ENCODE results near the gene HOXA2. TPM values are rescaled to one million over a fixed set of nuclear protein-coding genes. Genes with fewer than 3 reads are reported as not detected.

HOXA2 gene
- total and polyA plus RNA-seq, 2 of the 8 experiments (the other 6 are each of a cell fraction or from before 2014, with no cell fraction given) = not detected

GRCh38 chr7:27138985-27139333, 36.5 kb upstream of the HOXA2 start (continued):
- TF ChIP-seq, protein P1, sequence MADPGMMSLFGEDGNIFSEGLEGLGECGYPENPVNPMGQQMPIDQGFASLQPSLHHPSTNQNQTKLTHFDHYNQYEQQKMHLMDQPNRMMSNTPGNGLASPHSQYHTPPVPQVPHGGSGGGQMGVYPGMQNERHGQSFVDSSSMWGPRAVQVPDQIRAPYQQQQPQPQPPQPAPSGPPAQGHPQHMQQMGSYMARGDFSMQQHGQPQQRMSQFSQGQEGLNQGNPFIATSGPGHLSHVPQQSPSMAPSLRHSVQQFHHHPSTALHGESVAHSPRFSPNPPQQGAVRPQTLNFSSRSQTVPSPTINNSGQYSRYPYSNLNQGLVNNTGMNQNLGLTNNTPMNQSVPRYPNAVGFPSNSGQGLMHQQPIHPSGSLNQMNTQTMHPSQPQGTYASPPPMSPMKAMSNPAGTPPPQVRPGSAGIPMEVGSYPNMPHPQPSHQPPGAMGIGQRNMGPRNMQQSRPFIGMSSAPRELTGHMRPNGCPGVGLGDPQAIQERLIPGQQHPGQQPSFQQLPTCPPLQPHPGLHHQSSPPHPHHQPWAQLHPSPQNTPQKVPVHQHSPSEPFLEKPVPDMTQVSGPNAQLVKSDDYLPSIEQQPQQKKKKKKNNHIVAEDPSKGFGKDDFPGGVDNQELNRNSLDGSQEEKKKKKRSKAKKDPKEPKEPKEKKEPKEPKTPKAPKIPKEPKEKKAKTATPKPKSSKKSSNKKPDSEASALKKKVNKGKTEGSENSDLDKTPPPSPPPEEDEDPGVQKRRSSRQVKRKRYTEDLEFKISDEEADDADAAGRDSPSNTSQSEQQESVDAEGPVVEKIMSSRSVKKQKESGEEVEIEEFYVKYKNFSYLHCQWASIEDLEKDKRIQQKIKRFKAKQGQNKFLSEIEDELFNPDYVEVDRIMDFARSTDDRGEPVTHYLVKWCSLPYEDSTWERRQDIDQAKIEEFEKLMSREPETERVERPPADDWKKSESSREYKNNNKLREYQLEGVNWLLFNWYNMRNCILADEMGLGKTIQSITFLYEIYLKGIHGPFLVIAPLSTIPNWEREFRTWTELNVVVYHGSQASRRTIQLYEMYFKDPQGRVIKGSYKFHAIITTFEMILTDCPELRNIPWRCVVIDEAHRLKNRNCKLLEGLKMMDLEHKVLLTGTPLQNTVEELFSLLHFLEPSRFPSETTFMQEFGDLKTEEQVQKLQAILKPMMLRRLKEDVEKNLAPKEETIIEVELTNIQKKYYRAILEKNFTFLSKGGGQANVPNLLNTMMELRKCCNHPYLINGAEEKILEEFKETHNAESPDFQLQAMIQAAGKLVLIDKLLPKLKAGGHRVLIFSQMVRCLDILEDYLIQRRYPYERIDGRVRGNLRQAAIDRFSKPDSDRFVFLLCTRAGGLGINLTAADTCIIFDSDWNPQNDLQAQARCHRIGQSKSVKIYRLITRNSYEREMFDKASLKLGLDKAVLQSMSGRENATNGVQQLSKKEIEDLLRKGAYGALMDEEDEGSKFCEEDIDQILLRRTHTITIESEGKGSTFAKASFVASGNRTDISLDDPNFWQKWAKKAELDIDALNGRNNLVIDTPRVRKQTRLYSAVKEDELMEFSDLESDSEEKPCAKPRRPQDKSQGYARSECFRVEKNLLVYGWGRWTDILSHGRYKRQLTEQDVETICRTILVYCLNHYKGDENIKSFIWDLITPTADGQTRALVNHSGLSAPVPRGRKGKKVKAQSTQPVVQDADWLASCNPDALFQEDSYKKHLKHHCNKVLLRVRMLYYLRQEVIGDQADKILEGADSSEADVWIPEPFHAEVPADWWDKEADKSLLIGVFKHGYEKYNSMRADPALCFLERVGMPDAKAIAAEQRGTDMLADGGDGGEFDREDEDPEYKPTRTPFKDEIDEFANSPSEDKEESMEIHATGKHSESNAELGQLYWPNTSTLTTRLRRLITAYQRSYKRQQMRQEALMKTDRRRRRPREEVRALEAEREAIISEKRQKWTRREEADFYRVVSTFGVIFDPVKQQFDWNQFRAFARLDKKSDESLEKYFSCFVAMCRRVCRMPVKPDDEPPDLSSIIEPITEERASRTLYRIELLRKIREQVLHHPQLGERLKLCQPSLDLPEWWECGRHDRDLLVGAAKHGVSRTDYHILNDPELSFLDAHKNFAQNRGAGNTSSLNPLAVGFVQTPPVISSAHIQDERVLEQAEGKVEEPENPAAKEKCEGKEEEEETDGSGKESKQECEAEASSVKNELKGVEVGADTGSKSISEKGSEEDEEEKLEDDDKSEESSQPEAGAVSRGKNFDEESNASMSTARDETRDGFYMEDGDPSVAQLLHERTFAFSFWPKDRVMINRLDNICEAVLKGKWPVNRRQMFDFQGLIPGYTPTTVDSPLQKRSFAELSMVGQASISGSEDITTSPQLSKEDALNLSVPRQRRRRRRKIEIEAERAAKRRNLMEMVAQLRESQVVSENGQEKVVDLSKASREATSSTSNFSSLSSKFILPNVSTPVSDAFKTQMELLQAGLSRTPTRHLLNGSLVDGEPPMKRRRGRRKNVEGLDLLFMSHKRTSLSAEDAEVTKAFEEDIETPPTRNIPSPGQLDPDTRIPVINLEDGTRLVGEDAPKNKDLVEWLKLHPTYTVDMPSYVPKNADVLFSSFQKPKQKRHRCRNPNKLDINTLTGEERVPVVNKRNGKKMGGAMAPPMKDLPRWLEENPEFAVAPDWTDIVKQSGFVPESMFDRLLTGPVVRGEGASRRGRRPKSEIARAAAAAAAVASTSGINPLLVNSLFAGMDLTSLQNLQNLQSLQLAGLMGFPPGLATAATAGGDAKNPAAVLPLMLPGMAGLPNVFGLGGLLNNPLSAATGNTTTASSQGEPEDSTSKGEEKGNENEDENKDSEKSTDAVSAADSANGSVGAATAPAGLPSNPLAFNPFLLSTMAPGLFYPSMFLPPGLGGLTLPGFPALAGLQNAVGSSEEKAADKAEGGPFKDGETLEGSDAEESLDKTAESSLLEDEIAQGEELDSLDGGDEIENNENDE (IDR thresholded peaks at IDR 0.05; ENCODE audit: insufficient replicate concordance, low read length) = no peak
- TF ChIP-seq SIX5 (IDR thresholded peaks at IDR 0.05; ENCODE audit: low read depth, low read length) = no peak
- peak; percentile 24; the same call in 1 of the 2 replicates for TF ChIP-seq CBX8 (IDR thresholded peaks at IDR 0.05; ENCODE audit: borderline replicate concordance, low read depth, low read length)
- TF ChIP-seq TBP (IDR thresholded peaks at IDR 0.05; ENCODE audit: low read depth, low read length) = no peak
